ENCODE measurements around the gene PDCD2L. TPM values are rescaled to one million over a fixed set of nuclear protein-coding genes. Genes with fewer than 3 reads are reported as not detected.

PDCD2L gene
- total and polyA plus RNA-seq, 9 of the 15 experiments (the other 6 are each of a cell fraction or from before 2014, with no cell fraction given), result 12.1 to 68.5 (median 56.3) TPM

GRCh38 chr19:34373601-34374288 lies 30.5 kb upstream of the PDCD2L start (continued):
- no peak for TF ChIP-seq ID3 (CRISPR knock-in tag; IDR thresholded peaks at IDR 0.05)
- no peak for TF ChIP-seq ID3 (tag; IDR thresholded peaks at IDR 0.05)

- DNase-seq (ENCODE audit: extremely low read depth in 1 of 4, low spot score in 3 of 4) (no peak), ATAC-seq (no peak), FAIRE-seq (no peak)
- Histone ChIP-seq H2AFZ (ENCODE audit: low read depth, low read length) (no peak overlapping the region), H3K4me2 (ENCODE audit: insufficient read depth, low read length) (no peak overlapping the region), H3K27me3 (ENCODE audit: control insufficient read depth in 2 of 2, insufficient read depth in 2 of 2, low read length in 2 of 2) (no peaks in the 10 kb centered on the region), H3K9ac (ENCODE audit: insufficient read depth in 1 of 2, low read depth in 2 of 2, low read length in 2 of 2) (no peak overlapping the region; a peak in 1 of 4 replicates), H3K9me3 (replicated peaks; ENCODE audit: control insufficient read depth, insufficient read depth, low read depth, low read length) (no peaks in the 10 kb centered on the region), H3K79me2 (ENCODE audit: control insufficient read depth, insufficient read depth, low read length) (peaks cover 37% of the 10 kb centered on the region), H3K4me1 (replicated peaks in 1 of 2; ENCODE audit: control insufficient read depth in 2 of 2, insufficient read depth in 2 of 2, low read length in 2 of 2) (no peaks in the 10 kb centered on the region; a peak in 2 of 5 replicates), H3K27ac (ENCODE audit: extremely low read depth, low read depth, low read length) (no peak overlapping the region), H4K20me1 (replicated peaks; ENCODE audit: control insufficient read depth, insufficient read depth, low read length) (peaks cover 7% of the 10 kb centered on the region; the same call in 1 of the 2 replicates), H3K9me1 (ENCODE audit: control insufficient read depth, insufficient read depth, low read length) (no peaks in the 10 kb centered on the region), H3K4me3 (no peak overlapping the region), H3K36me3 (ENCODE audit: control insufficient read depth, insufficient read depth, low read length) (peaks cover 85% of the 10 kb centered on the region)
- BruUV-seq (replicated peaks), result no TSS peak
- 86% methylated on average over 8 of the region's 8 CpGs for WGBS (ENCODE audit: insufficient coverage, low coverage, missing lambda C conversion rate)
- ChIA-PET POLR2A (interaction anchor here (0.6 to 1.4 kb wide), 3 partner anchors 8 to 14 kb away, joined by 3 to 4 read pairs (median 4); no protein-coding TSS in a partner anchor), CTCF (ENCODE audit: low intra/inter-chr PET ratio) (no interaction called here)
- intact Hi-C loops (cut with micrococcal nuclease), result no loop called here
- in situ Hi-C loops (cut with MboI), result no loop called here
- TF ChIP-seq ZBTB12 (CRISPR knock-in tag; IDR thresholded peaks at IDR 0.05) (no peak), ZNF274 (IDR thresholded peaks at IDR 0.05; ENCODE audit: borderline replicate concordance, low read depth, low read length) (no peak), ILK (tag; IDR thresholded peaks at IDR 0.05; ENCODE audit: borderline replicate concordance, low read depth) (no peak), ZSCAN32 (CRISPR knock-in tag; IDR thresholded peaks at IDR 0.05) (no peak), WHSC1 (IDR thresholded peaks at IDR 0.05; ENCODE audit: low read length) (no peak), SNAPC5 (CRISPR knock-in tag; IDR thresholded peaks at IDR 0.05) (no peak)
Observed at GRCh38 chr19:34375598-34375997, 28.6 kb upstream of the PDCD2L start.

Data from K562 (cell line).